Measurements from ENCODE around the gene RGS19. TPM values are rescaled to one million over a fixed set of nuclear protein-coding genes. Genes with fewer than 3 reads are reported as not detected.

The RGS19 gene
- total and polyA plus RNA-seq, 8 donors, result 6.3 to 63.9 (median 8.8) TPM

- DNase-seq, result peak in 1 of 4 donors; percentile 79
- intact Hi-C loops (cut with DNase I), result no loop called here
- H3K4me1 ChIP-seq, result peaks cover 21 to 57% of the 10 kb centered on the region in 2 donors
- peaks cover 21 to 41% of the 10 kb centered on the region in 2 donors for H3K27me3 ChIP-seq
- no peaks in the 10 kb centered on the region for H3K36me3 ChIP-seq
- TF ChIP-seq CTCF (IDR thresholded peaks at IDR 0.05), result no peak
- H3K4me3 ChIP-seq, result peak overlapping the region; percentile 43
- ATAC-seq, result no peak
- H3K9me3 ChIP-seq, result peaks cover 0 to 5% of the 10 kb centered on the region in 2 donors
- peak overlapping the region in 1 of 2 donors; percentile 28 for H3K27ac ChIP-seq
Observed at GRCh38 chr20:64082820-64083377, 3.6 kb upstream of the RGS19 start.

- intact Hi-C loops (cut with DNase I), result no loop called here
- H3K4me3 ChIP-seq, result no peak overlapping the region
- DNase-seq (peak in 1 of 4 donors; percentile 72), ATAC-seq (no peak)
- no peak overlapping the region for H3K27ac ChIP-seq
- peaks cover 0 to 4% of the 10 kb centered on the region in 2 donors for H3K9me3 ChIP-seq
- TF ChIP-seq CTCF (IDR thresholded peaks at IDR 0.05), result no peak
- no peaks in the 10 kb centered on the region for H3K36me3 ChIP-seq
- peaks cover 22 to 57% of the 10 kb centered on the region in 2 donors for H3K4me1 ChIP-seq
- H3K27me3 ChIP-seq, result peaks cover 21 to 41% of the 10 kb centered on the region in 2 donors
Observed at GRCh38 chr20:64082126-64082731, 2.9 kb upstream of the RGS19 start.

- ATAC-seq (no peak), DNase-seq (no peak)
- Histone ChIP-seq H3K4me1 (peaks cover 22 to 59% of the 10 kb centered on the region in 2 donors), H3K9me3 (peaks cover 0 to under 1% of the 10 kb centered on the region in 2 donors), H3K4me3 (no peak overlapping the region), H3K36me3 (no peaks in the 10 kb centered on the region), H3K27me3 (peaks cover 21 to 39% of the 10 kb centered on the region in 2 donors), H3K27ac (no peak overlapping the region)
- intact Hi-C loops (cut with DNase I), result no loop called here
- TF ChIP-seq CTCF (IDR thresholded peaks at IDR 0.05), result no peak
Observed at GRCh38 chr20:64081624-64081964, 2.3 kb upstream of the RGS19 start.

- ATAC-seq, result no peak
- Histone ChIP-seq H3K4me3 (peak overlapping the region in 1 of 2 donors; percentile 92), H3K36me3 (peaks cover 0 to 5% of the 10 kb centered on the region in 2 donors), H3K27me3 (peaks cover 21 to 33% of the 10 kb centered on the region in 2 donors), H3K27ac (peak overlapping the region in 1 of 2 donors; percentile 93), H3K4me1 (peaks cover 22 to 65% of the 10 kb centered on the region in 2 donors), H3K9me3 (no peaks in the 10 kb centered on the region)
- TF ChIP-seq CTCF (IDR thresholded peaks at IDR 0.05), result no peak
- intact Hi-C loops (cut with DNase I), result no loop called here
- peak in 1 of 4 donors; percentile 75 for DNase-seq
Observed at GRCh38 chr20:64080813-64081623, 1.7 kb upstream of the RGS19 start.

Data from left lung (tissue), 10 donors.